Measurements from ENCODE around the gene NEIL1.
"Not testable (repeated sequence)": the region's sequence is repeated elsewhere in the genome, so short reads cannot be mapped to it uniquely, and the experiment has no call there.

NEIL1 gene, protein sequence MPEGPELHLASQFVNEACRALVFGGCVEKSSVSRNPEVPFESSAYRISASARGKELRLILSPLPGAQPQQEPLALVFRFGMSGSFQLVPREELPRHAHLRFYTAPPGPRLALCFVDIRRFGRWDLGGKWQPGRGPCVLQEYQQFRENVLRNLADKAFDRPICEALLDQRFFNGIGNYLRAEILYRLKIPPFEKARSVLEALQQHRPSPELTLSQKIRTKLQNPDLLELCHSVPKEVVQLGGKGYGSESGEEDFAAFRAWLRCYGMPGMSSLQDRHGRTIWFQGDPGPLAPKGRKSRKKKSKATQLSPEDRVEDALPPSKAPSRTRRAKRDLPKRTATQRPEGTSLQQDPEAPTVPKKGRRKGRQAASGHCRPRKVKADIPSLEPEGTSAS

GRCh38 chr15:75346796-75347221 is at the start of gene NEIL1:
Gene NEIL1 (plus strand): TSS chr15:75347039. CDS start chr15:75348906, 1,867 bp downstream.
- Mint-ChIP-seq H3K27ac (no peak within 1 kb of the TSS), H3K27me3 (peaks cover 4% of the 10 kb centered on the region), H3K36me3 (ENCODE audit: low read depth) (peaks cover 13% of the 10 kb centered on the region), H3K4me3 (peak within 1 kb of the TSS; percentile 68), H3K4me1 (ENCODE audit: low read depth) (peaks cover 36% of the 10 kb centered on the region), H3K9me3 (peaks cover 6% of the 10 kb centered on the region)

DNA sequence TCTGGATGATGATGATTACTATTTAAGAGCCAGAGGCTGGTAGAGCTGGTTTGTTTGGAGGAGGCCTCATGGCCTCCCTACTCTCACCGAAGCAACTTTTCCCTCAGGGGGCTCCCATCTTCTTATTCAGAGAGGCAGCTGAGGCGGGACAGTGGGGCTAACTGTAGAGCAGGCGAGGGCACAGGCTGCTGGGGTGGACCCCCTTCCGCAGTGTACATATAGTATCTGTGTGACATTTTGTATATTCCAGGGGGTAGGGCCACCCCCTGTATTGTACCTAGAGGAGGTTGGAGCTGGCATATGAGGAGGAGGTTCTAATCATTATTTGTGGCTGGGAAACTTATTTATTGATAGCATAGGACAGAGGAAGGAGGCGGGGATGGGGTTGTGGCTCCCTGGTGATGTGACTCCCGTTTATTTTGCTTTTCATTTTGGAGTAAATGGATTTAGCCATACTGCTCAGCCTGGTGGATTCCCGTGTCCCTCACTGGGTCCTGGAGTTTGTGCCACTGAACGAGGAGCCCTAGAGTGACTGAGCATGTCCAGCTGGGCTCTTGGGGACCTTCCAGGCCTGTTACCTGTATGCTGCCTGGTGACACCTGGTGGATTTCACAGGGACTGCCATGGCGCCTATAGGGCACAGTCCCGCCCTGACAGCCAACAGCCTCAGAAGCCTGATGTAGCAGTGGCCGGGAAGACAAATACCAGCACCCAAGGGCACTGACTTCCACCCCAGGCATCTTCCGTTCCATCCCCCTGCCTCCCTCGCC is 48.1 kb upstream of the NEIL1 start:
- not testable (repeated sequence) for H3K27me3 Mint-ChIP-seq; H3K36me3 Mint-ChIP-seq (ENCODE audit: low read depth); H3K27ac Mint-ChIP-seq; H3K4me1 Mint-ChIP-seq (ENCODE audit: low read depth); H3K4me3 Mint-ChIP-seq; H3K9me3 Mint-ChIP-seq

DNA sequence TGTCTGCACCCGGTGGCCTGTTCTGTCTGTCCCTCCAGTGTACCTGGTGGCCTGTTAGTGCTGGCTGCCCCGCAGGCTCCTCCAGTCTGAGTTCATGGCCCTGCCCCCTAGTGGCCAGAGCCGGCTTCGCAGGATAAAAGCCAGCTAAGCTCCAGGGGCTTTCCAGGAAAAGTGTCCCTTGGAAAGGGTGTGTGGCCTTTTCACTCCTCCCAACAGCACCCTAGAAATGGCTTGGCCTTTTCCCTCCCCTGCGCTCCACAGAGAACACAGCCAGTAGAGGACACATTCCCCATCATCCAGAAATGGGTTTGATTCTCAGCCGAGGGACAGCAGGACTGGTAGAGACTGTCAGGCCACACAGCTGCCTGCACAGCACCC is 47.5 kb upstream of the NEIL1 start:
- H3K4me3 Mint-ChIP-seq; H3K4me1 Mint-ChIP-seq (ENCODE audit: low read depth); H3K27ac Mint-ChIP-seq; H3K9me3 Mint-ChIP-seq; H3K36me3 Mint-ChIP-seq (ENCODE audit: low read depth); H3K27me3 Mint-ChIP-seq: not testable (repeated sequence)

DNA sequence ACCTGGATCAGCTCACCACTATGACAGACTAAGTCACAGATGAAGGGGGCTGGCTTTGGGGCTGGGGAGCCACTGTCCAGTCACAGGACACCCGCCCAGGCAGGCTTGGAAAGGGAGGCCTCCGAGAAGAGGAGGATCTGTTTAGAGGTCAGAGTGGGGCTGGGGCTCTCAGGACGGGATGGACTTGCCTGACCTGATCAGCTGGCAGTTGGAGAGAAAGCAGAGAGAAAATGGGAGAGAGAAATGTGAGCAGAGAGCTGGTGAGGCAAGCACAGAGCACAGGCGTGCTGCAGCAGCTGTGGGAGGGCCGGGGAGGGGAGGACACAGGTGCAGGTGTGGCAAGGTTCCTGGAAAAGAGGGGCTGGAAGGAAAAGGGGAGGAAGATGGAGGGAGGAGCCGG is 46.8 kb upstream of the NEIL1 start:
- H3K36me3 Mint-ChIP-seq (ENCODE audit: low read depth); H3K4me3 Mint-ChIP-seq; H3K27ac Mint-ChIP-seq; H3K4me1 Mint-ChIP-seq (ENCODE audit: low read depth); H3K9me3 Mint-ChIP-seq: not testable (repeated sequence)
- peaks cover 17% of the 10 kb centered on the region for H3K27me3 Mint-ChIP-seq

- Mint-ChIP-seq H3K4me3 (no peak overlapping the region), H3K27me3 (peaks cover 34% of the 10 kb centered on the region), H3K9me3 (no peaks in the 10 kb centered on the region), H3K36me3 (ENCODE audit: low read depth) (no peaks in the 10 kb centered on the region), H3K27ac (no peak overlapping the region), H3K4me1 (ENCODE audit: low read depth) (no peaks in the 10 kb centered on the region)
Observed at GRCh38 chr15:75302318-75302717, 44.5 kb upstream of the NEIL1 start.

- not testable (repeated sequence) for H3K9me3 Mint-ChIP-seq; H3K27ac Mint-ChIP-seq; H3K4me1 Mint-ChIP-seq (ENCODE audit: low read depth); H3K4me3 Mint-ChIP-seq; H3K36me3 Mint-ChIP-seq (ENCODE audit: low read depth)
- H3K27me3 Mint-ChIP-seq, result peaks cover 39% of the 10 kb centered on the region
Observed at GRCh38 chr15:75302753-75303152, 44.1 kb upstream of the NEIL1 start.

DNA sequence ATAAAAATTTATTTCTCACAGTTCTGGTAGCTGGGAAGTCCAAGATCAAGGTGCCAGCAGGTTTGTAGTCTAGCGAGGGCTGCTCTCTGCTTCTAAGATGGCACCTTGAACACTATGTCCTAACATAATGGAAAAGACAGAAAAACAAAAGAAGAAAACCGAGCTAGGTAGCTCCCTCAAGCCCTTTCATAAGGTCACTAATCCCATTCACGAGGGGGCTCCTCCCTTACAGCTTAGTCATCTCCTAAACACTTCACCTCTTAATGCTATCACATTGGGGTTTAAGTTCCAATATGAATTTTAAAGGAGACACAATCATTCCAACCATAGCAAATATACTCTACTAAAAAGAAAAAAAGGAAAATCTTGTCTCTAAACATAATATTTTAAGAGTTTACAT is 40.7 kb upstream of the NEIL1 start:
- no peak overlapping the region for H3K27ac Mint-ChIP-seq
- no peaks in the 10 kb centered on the region for H3K9me3 Mint-ChIP-seq
- no peaks in the 10 kb centered on the region for H3K4me1 Mint-ChIP-seq (ENCODE audit: low read depth)
- H3K27me3 Mint-ChIP-seq, result peaks cover 52% of the 10 kb centered on the region
- H3K4me3 Mint-ChIP-seq, result no peak overlapping the region
- H3K36me3 Mint-ChIP-seq (ENCODE audit: low read depth), result no peaks in the 10 kb centered on the region

- H3K4me3 Mint-ChIP-seq, result no peak overlapping the region
- H3K4me1 Mint-ChIP-seq (ENCODE audit: low read depth), result peaks cover 8% of the 10 kb centered on the region
- H3K36me3 Mint-ChIP-seq (ENCODE audit: low read depth), result no peaks in the 10 kb centered on the region
- H3K27me3 Mint-ChIP-seq, result peaks cover 56% of the 10 kb centered on the region
- H3K9me3 Mint-ChIP-seq, result no peaks in the 10 kb centered on the region
- H3K27ac Mint-ChIP-seq, result no peak overlapping the region
Observed at GRCh38 chr15:75307778-75308390, 39.0 kb upstream of the NEIL1 start.

DNA sequence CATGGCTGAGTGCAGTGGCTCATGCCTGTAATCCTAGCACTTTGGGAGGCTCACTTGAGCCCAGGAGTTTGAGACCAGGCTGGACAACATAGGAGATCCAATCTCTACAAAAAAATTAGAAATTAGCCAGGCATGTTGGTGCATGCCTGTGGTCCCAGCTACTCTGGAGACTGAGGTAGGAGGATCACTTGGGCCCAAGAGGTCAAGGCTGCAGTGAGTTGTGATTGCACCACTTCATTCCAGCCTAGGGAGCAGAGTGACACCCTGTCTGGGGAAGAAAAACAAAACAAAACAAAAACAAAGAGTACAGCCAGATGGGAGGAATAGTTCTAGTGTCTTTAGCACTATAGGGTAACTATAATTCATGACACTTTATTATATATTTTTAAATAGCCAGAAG is 37.1 kb upstream of the NEIL1 start:
- peaks cover 43% of the 10 kb centered on the region for H3K27me3 Mint-ChIP-seq
- no peak overlapping the region for H3K4me3 Mint-ChIP-seq
- no peaks in the 10 kb centered on the region for H3K9me3 Mint-ChIP-seq

DNA sequence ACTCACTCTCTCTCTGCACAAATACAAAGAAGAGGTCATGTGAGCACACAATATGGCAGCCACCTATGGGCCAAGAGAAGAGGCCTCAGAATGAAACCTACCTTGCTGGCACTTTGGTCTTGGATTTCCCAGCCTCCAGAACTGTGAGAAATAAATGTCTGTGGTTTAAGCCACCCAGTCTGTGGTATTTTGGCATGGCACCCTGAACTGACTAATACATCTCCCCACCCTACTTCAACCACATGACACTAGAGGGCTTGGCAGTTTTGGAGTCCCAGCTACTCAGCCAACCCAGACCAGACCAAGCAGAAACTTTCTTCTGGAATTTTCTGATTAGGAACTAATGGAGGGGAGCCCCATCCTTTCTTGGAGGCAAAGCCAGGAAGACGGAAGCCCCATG is 34.3 kb upstream of the NEIL1 start:
- Mint-ChIP-seq H3K27me3 (peaks cover 20% of the 10 kb centered on the region), H3K4me1 (ENCODE audit: low read depth) (peaks cover 15% of the 10 kb centered on the region)
- not testable (repeated sequence) for H3K9me3 Mint-ChIP-seq; H3K27ac Mint-ChIP-seq; H3K36me3 Mint-ChIP-seq (ENCODE audit: low read depth); H3K4me3 Mint-ChIP-seq

More for the DNA sequence above, 37.1 kb upstream of the NEIL1 start:
- Mint-ChIP-seq H3K36me3 (ENCODE audit: low read depth) (no peaks in the 10 kb centered on the region), H3K4me1 (ENCODE audit: low read depth) (peaks cover 15% of the 10 kb centered on the region), H3K27ac (no peak overlapping the region)

GRCh38 chr15:75313116-75313845 is 33.6 kb upstream of the NEIL1 start:
- peaks cover 12% of the 10 kb centered on the region for H3K27me3 Mint-ChIP-seq
- no peak overlapping the region for H3K4me3 Mint-ChIP-seq
- H3K9me3 Mint-ChIP-seq, result no peaks in the 10 kb centered on the region
- H3K27ac Mint-ChIP-seq, result no peak overlapping the region
- peaks cover 15% of the 10 kb centered on the region for H3K4me1 Mint-ChIP-seq (ENCODE audit: low read depth)
- H3K36me3 Mint-ChIP-seq (ENCODE audit: low read depth), result no peaks in the 10 kb centered on the region

- H3K9me3 Mint-ChIP-seq, result no peaks in the 10 kb centered on the region
- no peaks in the 10 kb centered on the region for H3K36me3 Mint-ChIP-seq (ENCODE audit: low read depth)
- no peak overlapping the region for H3K4me3 Mint-ChIP-seq
- peaks cover 7% of the 10 kb centered on the region for H3K27me3 Mint-ChIP-seq
- H3K4me1 Mint-ChIP-seq (ENCODE audit: low read depth), result peaks cover 15% of the 10 kb centered on the region
- H3K27ac Mint-ChIP-seq, result no peak overlapping the region
Observed at GRCh38 chr15:75314552-75315290, 32.1 kb upstream of the NEIL1 start.

DNA sequence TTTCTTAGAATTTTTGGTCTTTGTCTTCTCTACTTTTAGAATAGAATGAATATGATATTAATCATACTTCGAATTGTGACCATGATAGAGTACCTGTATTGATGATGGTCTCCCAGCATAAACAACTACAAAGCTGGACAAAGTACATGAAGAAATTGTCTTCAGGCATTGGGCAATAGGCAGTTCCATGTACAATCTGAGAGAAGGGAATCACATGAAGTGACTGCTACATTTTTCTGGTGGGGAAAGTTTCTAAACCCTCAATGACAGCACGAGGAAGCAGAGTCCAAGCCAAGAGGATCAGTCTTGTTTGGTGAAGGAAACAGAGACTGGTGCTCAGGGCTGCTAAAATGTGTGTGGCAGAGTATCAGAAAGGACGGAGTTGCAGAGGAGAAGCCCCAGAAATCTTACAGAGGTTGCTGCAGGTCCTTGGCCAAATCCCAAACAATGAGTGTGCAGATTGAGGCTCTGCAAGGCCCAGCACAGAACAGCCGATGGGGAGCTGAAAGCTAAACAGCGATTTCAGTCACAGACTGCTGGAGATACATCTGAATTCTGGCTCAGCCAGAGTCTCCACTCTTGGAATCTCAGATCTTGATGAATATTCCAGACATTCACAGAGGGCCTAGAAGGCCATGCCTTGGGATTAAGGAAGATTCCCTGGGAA is 27.5 kb upstream of the NEIL1 start:
- H3K4me1 Mint-ChIP-seq (ENCODE audit: low read depth); H3K36me3 Mint-ChIP-seq (ENCODE audit: low read depth); H3K9me3 Mint-ChIP-seq; H3K27ac Mint-ChIP-seq; H3K27me3 Mint-ChIP-seq; H3K4me3 Mint-ChIP-seq: not testable (repeated sequence)

DNA sequence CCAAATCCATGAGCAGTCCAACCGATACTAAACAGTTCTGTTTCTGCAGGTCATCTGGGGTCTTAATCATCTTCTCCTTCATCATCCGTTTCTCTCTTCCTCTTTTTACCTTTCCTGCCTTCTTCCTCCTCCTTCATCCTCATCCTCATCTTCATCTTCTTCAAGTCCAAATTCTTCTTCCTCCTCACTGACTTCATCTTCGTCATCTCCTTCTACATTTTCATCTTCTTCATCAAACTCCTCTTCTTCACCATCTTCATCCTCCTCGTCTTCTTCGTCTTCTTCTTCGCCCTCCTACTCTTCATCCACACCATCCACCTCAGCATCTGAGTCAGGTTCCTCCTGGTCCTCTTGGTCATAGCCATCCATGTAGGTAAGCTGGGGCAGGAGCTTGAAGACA is 25.1 kb upstream of the NEIL1 start:
- Mint-ChIP-seq H3K27me3 (peaks cover 3% of the 10 kb centered on the region), H3K36me3 (ENCODE audit: low read depth) (no peaks in the 10 kb centered on the region), H3K4me1 (ENCODE audit: low read depth) (no peaks in the 10 kb centered on the region), H3K9me3 (no peaks in the 10 kb centered on the region), H3K4me3 (no peak overlapping the region), H3K27ac (peak overlapping the region; percentile 37)

Measured in stimulated activated naive CD8-positive, alpha-beta T cell treated with anti-CD3 and anti-CD28 coated beads, Interleukin-15, Interleukin-2, amounts not matched to agents 100 ng/mL and 50 ng/mL, for 24 hours (primary cell).